22Rv1 (cell line): Measurements from ENCODE around the gene ACACA.

Experiments used
- CTCF ChIP-seq: fragments of 450-650 bp; IDR thresholded peaks from 2 replicates; pipeline ENCODE4 v1.5.1; 2017; ENCODE audit warnings: mild to moderate bottlenecking
- ZFX ChIP-seq: fragments of 450-650 bp; IDR thresholded peaks from 2 replicates; pipeline ENCODE4 v1.6.1; 2017; ENCODE audit warnings: antibody characterized with exemption, borderline replicate concordance

- TF ChIP-seq CTCF (no peak), ZFX (no peak)
These were observed 341.7 kb downstream of the ACACA start for GRCh38 chr17:37064956-37065355.
